EL (cell line): ENCODE measurements around the gene MACROD2.

ENCODE experiments used
- DNase-seq: peaks from one replicate; pipeline ENCODE4 v3.0.0-alpha.2; 2016

Gene MACROD2

DNA sequence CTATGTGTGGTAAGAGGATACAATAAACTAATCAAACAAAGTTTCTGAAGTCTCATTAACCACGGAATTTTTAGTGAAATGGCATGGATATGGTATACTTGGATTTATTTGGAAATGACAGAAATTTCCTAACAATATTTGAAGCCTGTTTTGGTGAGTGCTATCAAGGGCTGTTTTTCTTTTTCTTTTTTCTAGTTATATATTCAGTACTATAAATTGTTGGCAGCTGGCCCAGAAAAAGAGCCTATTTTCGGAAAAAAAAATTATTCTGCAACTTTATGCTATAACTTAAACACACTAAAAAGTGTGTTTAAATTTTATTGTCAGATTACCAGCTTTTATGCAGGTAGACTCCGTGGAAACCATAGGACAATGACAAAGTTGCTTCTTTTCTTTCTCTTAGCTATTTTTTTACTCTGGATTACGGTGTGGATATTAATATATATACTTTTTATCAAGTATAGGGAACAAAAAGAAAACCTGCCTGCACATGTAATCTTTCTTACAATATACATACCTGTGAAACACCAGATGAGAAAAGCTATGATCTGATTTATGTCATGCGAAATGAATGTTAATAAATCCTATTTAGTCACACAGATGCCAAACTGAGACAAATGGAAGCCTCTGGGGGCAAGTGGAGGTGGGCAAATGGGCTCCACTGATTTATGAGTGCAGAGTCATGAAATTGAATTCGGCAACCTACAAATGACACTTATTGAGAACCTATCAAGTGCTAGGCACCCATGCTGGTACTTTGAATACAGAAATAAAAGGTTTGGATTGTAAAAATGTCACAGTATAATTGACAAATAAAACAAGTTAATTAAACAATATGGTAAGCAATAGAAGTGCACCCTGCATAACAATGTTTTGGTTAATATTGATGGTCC, 1261.6 kb downstream of the MACROD2 start:
- no peak for DNase-seq

DNA sequence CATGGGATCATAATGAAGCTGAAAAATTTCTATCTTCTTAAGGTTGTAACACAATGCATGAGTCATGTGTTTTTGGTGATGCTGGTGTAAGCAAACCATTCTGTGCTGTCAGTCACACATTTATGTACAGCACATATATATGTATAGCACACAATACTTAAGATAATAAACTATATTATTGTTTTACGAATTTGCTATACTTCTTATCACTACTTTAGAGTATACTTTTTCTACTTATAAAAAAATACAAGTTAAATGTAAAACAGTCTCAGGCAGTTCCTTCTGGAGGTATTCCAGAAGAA, 1262.2 kb downstream of the MACROD2 start:
- no peak for DNase-seq

DNA sequence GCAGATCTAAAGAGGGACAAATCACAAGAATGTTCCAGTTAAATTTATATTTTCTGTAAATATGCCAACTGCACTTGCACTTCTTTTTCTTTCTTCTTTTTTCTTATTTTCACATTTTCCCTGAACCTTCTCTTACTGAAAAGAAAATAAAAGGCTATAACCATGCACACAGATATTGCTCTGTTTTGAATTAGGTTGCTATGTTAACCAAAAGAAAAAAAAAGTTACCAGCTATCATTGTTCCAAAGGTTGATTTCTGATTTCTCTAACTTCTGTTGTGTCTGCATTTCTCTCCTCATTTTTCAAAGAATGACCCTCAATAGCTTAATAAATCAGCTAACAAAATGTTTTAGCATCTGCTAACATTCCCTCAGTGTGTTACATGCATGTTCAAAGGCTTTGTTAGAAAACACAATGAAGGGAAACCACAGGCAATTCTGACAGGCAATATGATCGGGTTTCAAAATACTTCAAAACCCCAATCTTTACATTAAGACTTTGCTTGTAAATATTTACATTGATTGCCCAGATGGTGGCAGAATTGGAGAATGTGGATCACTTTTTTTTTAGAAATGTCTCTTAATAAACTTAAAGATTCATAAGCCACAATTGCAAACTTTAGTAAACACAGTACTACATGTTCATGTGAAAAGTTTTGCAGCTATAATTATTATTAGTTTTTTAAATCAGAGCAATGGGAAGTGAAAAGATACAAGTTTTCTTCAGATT, 1270.4 kb downstream of the MACROD2 start:
- no peak for DNase-seq

GRCh38 chr20:15267935-15268334, 1272.6 kb downstream of the MACROD2 start:
- DNase-seq = no peak

DNA sequence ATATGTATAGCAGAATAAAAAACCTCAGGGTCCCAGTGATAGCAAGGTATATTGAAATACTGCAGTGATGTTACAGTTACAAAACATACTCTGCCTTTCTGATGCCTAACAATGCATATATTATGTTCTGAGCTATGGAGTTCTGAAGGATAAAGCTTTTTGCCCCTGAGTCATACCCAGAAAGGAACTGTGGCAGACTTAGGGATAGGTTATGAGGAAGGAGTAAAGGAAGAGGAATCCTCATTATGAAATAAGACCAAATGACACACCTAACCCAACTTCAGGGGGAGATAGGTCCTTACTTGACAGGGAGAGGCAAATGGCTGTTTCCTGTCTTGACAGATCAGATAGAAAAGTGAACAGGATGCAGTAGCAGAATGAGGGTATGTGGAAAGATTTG, 1282.7 kb downstream of the MACROD2 start:
- no peak for DNase-seq

DNA sequence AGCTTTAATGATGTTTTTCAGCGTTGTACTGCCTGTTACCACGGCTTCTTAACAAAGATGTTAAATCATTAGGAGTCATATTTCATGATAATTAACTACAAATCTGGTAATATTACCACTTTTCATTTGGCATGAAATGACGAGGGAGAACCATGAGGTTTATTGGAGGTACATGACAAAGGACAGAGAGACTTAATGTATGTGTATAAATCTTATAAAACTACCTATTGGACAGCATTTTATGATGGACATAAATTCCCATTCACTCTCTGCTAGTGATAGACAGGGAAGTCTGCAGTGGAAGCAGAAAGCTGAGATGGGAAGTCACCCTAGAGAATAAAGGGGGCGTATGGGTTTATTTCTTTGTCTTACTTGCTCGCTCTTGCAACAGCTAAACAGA, 1292.0 kb downstream of the MACROD2 start:
- DNase-seq = no peak

GRCh38 chr20:15288106-15288505, 1292.8 kb downstream of the MACROD2 start:
- DNase-seq = no peak

- no peak for DNase-seq
Observed at GRCh38 chr20:15289337-15289736, 1294.0 kb downstream of the MACROD2 start.

DNA sequence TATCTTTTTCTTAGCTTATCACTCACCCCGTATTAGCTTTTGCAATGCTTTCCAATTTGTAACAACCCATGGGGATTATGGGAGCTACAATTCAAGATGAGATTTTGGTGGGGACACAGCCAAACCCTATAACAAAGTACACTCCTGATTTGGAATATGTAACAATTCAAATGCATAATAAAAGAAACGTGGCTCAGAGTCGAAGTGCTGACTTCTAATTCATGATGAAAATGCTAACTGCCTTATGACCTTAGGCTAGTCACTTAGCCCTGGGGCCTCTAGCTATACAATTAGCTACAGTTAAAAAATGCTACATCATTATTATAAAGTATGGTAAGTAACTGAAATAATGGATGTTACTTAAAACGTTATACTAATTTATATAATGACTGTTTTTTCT, 1297.1 kb downstream of the MACROD2 start:
- DNase-seq = no peak

DNA sequence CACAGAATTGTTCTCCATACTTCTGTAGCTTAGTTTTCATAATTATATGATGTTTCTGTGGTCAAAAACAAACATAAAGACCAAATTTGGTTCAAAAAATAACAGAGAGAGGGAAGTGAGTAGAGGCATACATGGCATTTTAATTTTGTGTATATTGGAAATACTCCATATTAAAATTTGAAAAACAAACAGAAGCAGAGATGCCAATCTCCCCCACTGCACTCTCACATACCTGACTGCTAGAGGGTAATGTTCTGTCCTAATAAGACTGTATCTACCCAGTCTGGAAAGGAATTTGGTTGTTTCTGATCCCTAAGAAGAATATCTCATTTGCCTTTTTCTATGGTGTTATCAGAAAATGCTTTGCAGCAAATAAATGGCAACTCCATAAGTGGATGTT, 1301.1 kb downstream of the MACROD2 start:
- DNase-seq = no peak

DNA sequence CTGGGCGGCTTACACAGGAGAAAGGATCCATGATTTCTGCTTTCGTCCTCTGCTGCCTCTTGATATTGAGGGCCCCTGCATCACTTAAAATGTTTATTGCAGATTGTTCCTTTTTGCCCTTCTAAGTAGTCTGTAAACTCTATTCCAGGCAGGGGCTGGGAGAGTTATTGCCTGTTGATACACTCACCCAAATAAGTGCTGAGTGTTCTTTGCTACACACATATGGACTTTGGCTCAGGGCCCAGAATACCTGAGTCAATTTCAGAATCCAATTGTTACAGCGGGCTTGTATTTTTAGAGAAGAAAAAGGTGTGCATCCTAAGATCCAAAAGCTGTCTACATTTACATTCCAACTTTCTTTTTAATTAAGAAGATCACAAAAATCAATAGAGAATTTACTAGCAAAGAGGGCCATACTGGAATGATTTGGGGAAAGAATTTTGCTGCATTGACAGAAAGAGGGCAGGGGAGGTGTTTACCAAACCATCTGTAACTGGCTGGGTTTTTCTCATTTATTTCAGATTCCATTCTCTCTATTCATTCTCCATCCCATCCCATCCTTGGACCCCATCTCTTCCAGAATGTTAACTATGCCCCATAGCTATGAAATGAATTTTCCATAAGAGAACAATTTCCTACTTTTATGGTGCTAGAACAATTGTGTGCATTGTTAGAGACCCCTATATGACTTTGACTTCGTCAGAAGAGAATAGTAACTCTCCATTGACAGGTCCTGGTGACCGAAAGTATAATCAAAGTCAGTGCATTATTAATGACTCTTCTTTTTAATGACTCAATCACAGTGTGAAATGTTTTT, 1302.0 kb downstream of the MACROD2 start:
- no peak for DNase-seq

GRCh38 chr20:15302075-15302474, 1306.8 kb downstream of the MACROD2 start:
- DNase-seq = no peak

DNA sequence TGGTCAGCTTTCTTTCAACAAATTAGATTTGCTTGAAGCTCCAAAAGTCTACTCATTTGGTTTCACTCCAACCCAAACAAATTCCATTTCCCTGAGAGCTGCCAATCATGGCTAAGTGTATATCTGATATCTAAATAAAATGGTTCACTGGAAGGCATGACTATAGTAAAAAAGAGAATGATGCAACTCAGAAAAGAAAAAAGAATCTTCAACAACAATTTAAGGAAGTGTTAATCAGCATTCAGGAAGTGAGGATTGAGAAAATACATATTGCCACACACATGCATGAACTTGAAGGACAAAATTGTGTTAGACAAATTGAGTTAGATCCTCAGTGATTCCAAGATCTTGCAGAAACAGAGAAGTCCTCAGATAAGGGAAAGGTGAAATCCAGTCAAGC, 1315.0 kb downstream of the MACROD2 start:
- DNase-seq = no peak

DNA sequence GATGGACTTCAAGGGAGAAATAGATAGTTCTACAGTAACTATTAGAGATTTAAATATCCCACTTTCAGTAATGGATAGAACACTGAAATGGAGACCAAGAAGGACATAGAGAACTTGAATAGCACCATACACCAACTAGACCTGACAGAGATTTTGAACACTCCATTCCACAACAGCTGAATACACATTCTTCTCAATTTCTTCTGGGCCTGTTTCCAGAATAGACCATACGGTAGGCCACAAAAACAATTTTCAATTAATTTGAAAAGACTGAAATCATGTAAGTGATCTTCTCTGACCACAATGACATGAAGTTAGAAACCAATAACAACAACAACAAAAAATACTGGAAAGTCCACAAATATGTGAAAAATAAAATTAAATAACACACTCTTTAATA, 1321.2 kb downstream of the MACROD2 start:
- no peak for DNase-seq

- no peak for DNase-seq
Observed at GRCh38 chr20:15317546-15318232, 1322.4 kb downstream of the MACROD2 start.

- no peak for DNase-seq
Observed at GRCh38 chr20:15318682-15319081, 1323.4 kb downstream of the MACROD2 start.

DNA sequence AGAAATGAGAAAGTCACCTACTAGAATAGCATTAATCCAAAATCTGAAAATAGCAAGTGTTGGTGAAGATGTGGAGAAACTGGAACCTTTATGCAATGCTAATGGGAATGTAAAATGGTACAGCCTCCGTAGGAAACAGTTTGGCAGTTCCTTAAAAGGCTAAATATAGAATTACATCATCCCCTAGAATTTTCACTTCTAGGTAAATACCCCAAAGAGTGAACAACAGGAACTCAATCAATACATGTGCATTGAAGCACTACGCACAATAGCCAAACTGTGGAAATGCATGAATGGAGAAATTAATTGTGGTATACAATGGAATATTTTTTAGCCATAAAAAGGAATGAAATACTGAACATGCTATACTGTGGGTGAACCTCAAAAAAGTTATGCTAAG, 1324.1 kb downstream of the MACROD2 start:
- DNase-seq = no peak

DNA sequence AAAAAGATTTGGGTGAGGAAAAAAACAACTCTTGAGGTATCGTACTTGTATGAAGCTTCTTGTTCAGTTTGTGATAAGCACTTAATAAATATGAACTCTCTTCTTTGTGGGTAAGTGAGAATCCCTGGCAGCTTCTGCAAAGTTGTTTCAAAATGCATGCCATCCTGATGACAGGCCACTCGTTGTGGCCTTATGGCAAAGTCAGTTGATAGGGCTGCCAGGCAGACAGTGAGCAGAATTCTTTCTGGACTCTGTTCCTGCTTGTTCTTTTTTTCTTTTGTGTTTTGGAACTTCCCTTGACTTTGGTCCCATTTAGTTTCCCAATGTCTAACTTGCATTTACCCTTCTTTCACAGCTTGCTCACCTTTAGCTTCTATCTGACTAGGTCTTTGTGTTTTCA, 1325.6 kb downstream of the MACROD2 start:
- DNase-seq = no peak

DNA sequence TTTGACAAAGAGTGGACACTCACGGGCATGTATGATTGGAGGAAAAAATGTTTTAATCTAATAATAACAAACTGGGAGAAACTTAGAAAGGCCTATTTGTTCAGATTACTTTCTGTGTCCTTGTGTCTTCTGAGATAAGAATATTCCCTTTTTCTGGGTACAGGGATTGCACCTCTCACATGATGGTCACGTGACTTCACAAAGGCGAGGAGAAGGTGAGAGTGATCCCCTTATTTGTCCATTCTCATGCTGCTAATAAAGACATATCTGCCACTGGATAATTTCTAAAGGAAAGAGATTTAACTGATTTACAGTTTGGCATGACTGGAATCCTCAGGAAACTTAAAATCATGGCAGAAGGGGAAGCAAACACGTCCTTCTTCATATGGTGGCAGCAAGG, 1331.8 kb downstream of the MACROD2 start:
- DNase-seq = no peak

GRCh38 chr20:15328084-15328483, 1332.8 kb downstream of the MACROD2 start:
- no peak for DNase-seq

DNA sequence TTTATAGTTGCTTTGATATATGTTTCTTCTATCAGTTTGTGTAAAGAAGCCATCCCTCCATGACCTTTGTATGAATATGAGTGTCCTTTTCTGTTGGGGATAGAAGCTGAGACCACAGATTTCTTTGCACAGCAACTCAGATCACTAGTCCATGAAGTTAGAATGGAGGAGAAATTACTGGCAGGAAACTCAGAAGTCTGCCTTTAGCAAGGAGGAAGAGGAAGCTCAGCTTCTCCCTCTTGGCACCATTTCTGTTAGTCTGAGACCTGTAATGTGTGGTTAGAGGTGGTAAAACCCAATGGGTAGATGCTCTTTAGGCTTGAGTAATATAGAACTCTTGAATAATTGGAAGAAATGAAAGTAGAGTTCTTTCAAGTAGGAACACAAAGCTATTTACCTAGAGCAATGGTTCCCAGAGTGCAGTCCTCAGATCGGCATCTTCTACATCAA, 1337.4 kb downstream of the MACROD2 start:
- DNase-seq = no peak

DNA sequence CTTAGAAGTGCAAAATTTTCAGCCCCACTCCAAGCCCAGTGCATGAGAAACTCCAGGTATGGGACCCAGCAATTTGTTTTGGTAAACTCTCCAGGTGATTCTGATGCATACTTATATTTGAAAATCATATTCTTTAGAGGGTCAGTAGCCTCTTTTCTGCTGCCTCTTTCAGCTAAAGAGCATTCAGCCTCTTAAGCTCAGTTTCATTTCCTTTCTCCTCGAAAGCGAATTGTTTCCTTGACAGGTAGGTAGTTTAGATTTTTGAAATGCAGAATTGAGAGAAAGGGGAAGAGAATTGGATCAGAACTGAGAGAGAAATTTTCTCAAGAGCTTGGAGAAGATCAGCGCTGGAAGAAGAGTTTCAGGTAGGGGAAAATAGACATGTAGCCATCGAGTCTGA, 1337.9 kb downstream of the MACROD2 start:
- no peak for DNase-seq

DNA sequence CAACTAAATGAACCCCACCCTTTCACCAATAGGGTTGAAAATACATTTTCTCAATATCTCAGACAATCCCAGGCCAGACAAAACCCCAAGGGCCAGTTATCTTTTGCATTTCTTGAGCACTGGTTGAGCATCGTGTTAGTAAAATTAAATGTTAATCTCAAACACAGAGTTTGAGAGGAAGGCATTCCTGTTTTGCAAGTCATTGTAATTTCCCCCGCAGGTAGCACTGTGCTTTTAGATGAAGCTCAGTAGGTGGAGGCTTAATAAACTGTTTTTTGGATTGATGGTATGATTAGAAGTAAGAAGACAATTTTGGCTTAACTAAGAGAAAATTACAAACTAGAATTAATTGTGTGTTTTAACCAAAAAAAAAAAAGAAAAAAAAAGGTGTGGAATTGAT, 1340.7 kb downstream of the MACROD2 start:
- no peak for DNase-seq
